Effector memory CD4-positive, alpha-beta T cell (primary cell): ENCODE data around the gene DPAGT1.

Experiments used
- DNase-seq, 3 donors: peaks; one replicate each; pipeline ENCODE4 v3.0.0-alpha.2; 2020
- H3K27ac ChIP-seq: 2 replicates; pipeline ENCODE4 v1.7.0; 2013; ENCODE audit warnings: mild to moderate bottlenecking, low read length, moderate library complexity; ENCODE audit not compliant: insufficient read depth, poor library complexity, severe bottlenecking
- H3K27me3 ChIP-seq: replicated peaks from 2 replicates; pipeline ENCODE4 v1.7.0; 2013; ENCODE audit warnings: mild to moderate bottlenecking, low read length; ENCODE audit not compliant: insufficient read depth, control insufficient read depth, poor library complexity, severe bottlenecking
- H3K36me3 ChIP-seq: 2 replicates; pipeline ENCODE4 v1.7.0; 2013; ENCODE audit warnings: mild to moderate bottlenecking, low read length, moderate library complexity; ENCODE audit not compliant: control insufficient read depth, insufficient read depth
- H3K4me1 ChIP-seq: 2 replicates; pipeline ENCODE4 v1.7.0; 2013; ENCODE audit warnings: low read length, mild to moderate bottlenecking; ENCODE audit not compliant: control insufficient read depth, insufficient read depth, poor library complexity, severe bottlenecking
- H3K4me3 ChIP-seq: 2 replicates; pipeline ENCODE4 v1.7.0; 2013; ENCODE audit warnings: low read length, low read depth, mild to moderate bottlenecking; ENCODE audit not compliant: insufficient read depth, poor library complexity, severe bottlenecking
- H3K9me3 ChIP-seq: 2 replicates; pipeline ENCODE4 v1.7.0; 2013; ENCODE audit warnings: mild to moderate bottlenecking, low read length, moderate library complexity; ENCODE audit not compliant: control insufficient read depth

The DPAGT1 gene

GRCh38 chr11:119116235-119116594, 14.6 kb upstream of the DPAGT1 start:
- Histone ChIP-seq H3K9me3 (no peaks in the 10 kb centered on the region), H3K27me3 (no peaks in the 10 kb centered on the region), H3K4me3 (no peak overlapping the region), H3K36me3 (peaks cover 33% of the 10 kb centered on the region), H3K4me1 (peaks cover 26% of the 10 kb centered on the region), H3K27ac (peak overlapping the region; percentile 56)
- no peak for DNase-seq

- no peaks in the 10 kb centered on the region for H3K9me3 ChIP-seq
- H3K36me3 ChIP-seq, result peaks cover 39% of the 10 kb centered on the region
- peak overlapping the region; percentile 56 for H3K27ac ChIP-seq
- H3K27me3 ChIP-seq, result no peaks in the 10 kb centered on the region
- H3K4me1 ChIP-seq, result peaks cover 23% of the 10 kb centered on the region
- DNase-seq, result no peak
- H3K4me3 ChIP-seq, result peak overlapping the region; percentile 40
Measured at GRCh38 chr11:119115484-119116234, 14.0 kb upstream of the DPAGT1 start.

- no peak overlapping the region for H3K27ac ChIP-seq
- H3K4me3 ChIP-seq, result no peak overlapping the region
- H3K27me3 ChIP-seq, result no peaks in the 10 kb centered on the region
- peaks cover 41% of the 10 kb centered on the region for H3K36me3 ChIP-seq
- DNase-seq, result no peak
- no peaks in the 10 kb centered on the region for H3K9me3 ChIP-seq
- peaks cover 32% of the 10 kb centered on the region for H3K4me1 ChIP-seq
Measured at GRCh38 chr11:119114351-119114750, 12.7 kb upstream of the DPAGT1 start.

- H3K27me3 ChIP-seq, result no peaks in the 10 kb centered on the region
- H3K4me3 ChIP-seq, result no peak overlapping the region
- H3K27ac ChIP-seq, result no peak overlapping the region
- no peaks in the 10 kb centered on the region for H3K9me3 ChIP-seq
- H3K36me3 ChIP-seq, result peaks cover 41% of the 10 kb centered on the region
- peaks cover 38% of the 10 kb centered on the region for H3K4me1 ChIP-seq
- DNase-seq, result no peak
Measured at GRCh38 chr11:119113716-119114115, 12.1 kb upstream of the DPAGT1 start.

GRCh38 chr11:119112314-119113020, 10.8 kb upstream of the DPAGT1 start:
- Histone ChIP-seq H3K36me3 (peaks cover 41% of the 10 kb centered on the region), H3K27ac (no peak overlapping the region), H3K27me3 (no peaks in the 10 kb centered on the region), H3K9me3 (no peaks in the 10 kb centered on the region), H3K4me1 (peaks cover 43% of the 10 kb centered on the region), H3K4me3 (no peak overlapping the region)
- DNase-seq, result no peak

- peaks cover 41% of the 10 kb centered on the region for H3K36me3 ChIP-seq
Measured at GRCh38 chr11:119111361-119111925, 9.8 kb upstream of the DPAGT1 start.

GRCh38 chr11:119110439-119110838, 8.8 kb upstream of the DPAGT1 start:
- Histone ChIP-seq H3K36me3 (peaks cover 41% of the 10 kb centered on the region), H3K4me1 (peaks cover 39% of the 10 kb centered on the region), H3K9me3 (no peaks in the 10 kb centered on the region), H3K4me3 (no peak overlapping the region), H3K27ac (peak overlapping the region; percentile 35), H3K27me3 (no peaks in the 10 kb centered on the region)
- no peak for DNase-seq

More at GRCh38 chr11:119111361-119111925, 9.8 kb upstream of the DPAGT1 start:
- Histone ChIP-seq H3K27ac (no peak overlapping the region), H3K4me3 (no peak overlapping the region), H3K27me3 (no peaks in the 10 kb centered on the region), H3K4me1 (peaks cover 48% of the 10 kb centered on the region), H3K9me3 (no peaks in the 10 kb centered on the region)
- no peak for DNase-seq

GRCh38 chr11:119109843-119110242, 8.2 kb upstream of the DPAGT1 start:
- H3K36me3 ChIP-seq, result peaks cover 41% of the 10 kb centered on the region
- peak overlapping the region; percentile 35 for H3K27ac ChIP-seq

GRCh38 chr11:119108857-119109221, 7.2 kb upstream of the DPAGT1 start:
- H3K27ac ChIP-seq, result peak overlapping the region; percentile 73
- peak overlapping the region; percentile 95 for H3K4me3 ChIP-seq
- no peaks in the 10 kb centered on the region for H3K9me3 ChIP-seq
- no peaks in the 10 kb centered on the region for H3K27me3 ChIP-seq
- DNase-seq, result no peak
- H3K4me1 ChIP-seq, result peaks cover 28% of the 10 kb centered on the region
- peaks cover 33% of the 10 kb centered on the region for H3K36me3 ChIP-seq

More at GRCh38 chr11:119109843-119110242, 8.2 kb upstream of the DPAGT1 start:
- Histone ChIP-seq H3K4me1 (peaks cover 34% of the 10 kb centered on the region), H3K27me3 (no peaks in the 10 kb centered on the region), H3K9me3 (no peaks in the 10 kb centered on the region), H3K4me3 (no peak overlapping the region)
- no peak for DNase-seq
